ENCODE results near the gene RBM20. TPM values are rescaled to one million over a fixed set of nuclear protein-coding genes. Genes with fewer than 3 reads are reported as not detected.

Gene RBM20
- total and polyA plus RNA-seq, 2 of the 13 experiments (the other 11 are each of a cell fraction or from before 2014, with no cell fraction given): 0.02 to 0.22 TPM

GRCh38 chr10:110824660-110825059 lies 180.5 kb downstream of the RBM20 start (continued):
- no peak for TF ChIP-seq GPBP1L1 (CRISPR knock-in tag; IDR thresholded peaks at IDR 0.05)
- TF ChIP-seq ELK4 (CRISPR knock-in tag; IDR thresholded peaks at IDR 0.05; ENCODE audit: borderline replicate concordance): no peak
- TF ChIP-seq TOE1 (CRISPR knock-in tag; IDR thresholded peaks at IDR 0.05): no peak

GRCh38 chr10:110825508-110825907 lies 181.4 kb downstream of the RBM20 start:
- H3K27me3 ChIP-seq (ENCODE audit: control insufficient read depth in 1 of 2, insufficient read depth in 2 of 2, low read length in 2 of 2): no peaks in the 10 kb centered on the region; a peak in 1 of 5 replicates
- FAIRE-seq (no peak), ATAC-seq (no peak), DNase-seq (ENCODE audit: low spot score) (no peak)
- no TSS peak for BruUV-seq (replicated peaks)
- H4K20me1 ChIP-seq (ENCODE audit: insufficient read depth, low read length): no peaks in the 10 kb centered on the region
- no peaks in the 10 kb centered on the region for H3K79me2 ChIP-seq (ENCODE audit: insufficient read depth, low read length)
- intact Hi-C loops (cut with micrococcal nuclease; ENCODE audit: unreplicated experiment) (no loop called here), in situ Hi-C loops (cut with HindIII; ENCODE audit: extremely low pct_ligation_motif_present, low pct_unique_long_range_greater_than_20kb) (no loop called here)
- H3K4me2 ChIP-seq (ENCODE audit: low read depth, low read length): no peak overlapping the region
- no peak overlapping the region for H2AFZ ChIP-seq (ENCODE audit: low read length)
- ChIA-PET CTCF (ENCODE audit: low intra/inter-chr PET ratio, low total read pairs) (no interaction called here), POLR2A (interaction anchor here (0.9 kb wide), 1 partner anchor 59 kb away, joined by 3 read pairs; no protein-coding TSS in a partner anchor)
- no peaks in the 10 kb centered on the region for H3K9me3 ChIP-seq (ENCODE audit: low read length)
- H3K9ac ChIP-seq (ENCODE audit: insufficient read depth, low read depth, low read length): no peak overlapping the region
- no peak for TF ChIP-seq ZNF367 (CRISPR knock-in tag; IDR thresholded peaks at IDR 0.05; ENCODE audit: borderline replicate concordance)
- TF ChIP-seq MBNL3 (CRISPR knock-in tag; conservative IDR thresholded peaks at IDR 0.05): no peak
- no peak for TF ChIP-seq ZFP36L1 (CRISPR knock-in tag; IDR thresholded peaks at IDR 0.05)
- TF ChIP-seq EHMT2 (IDR thresholded peaks at IDR 0.05; ENCODE audit: borderline replicate concordance, low read depth, low read length): no peak
- no peak for TF ChIP-seq ELF4 (CRISPR knock-in tag; IDR thresholded peaks at IDR 0.05; ENCODE audit: borderline replicate concordance)
- TF ChIP-seq HHEX (CRISPR knock-in tag; IDR thresholded peaks at IDR 0.05): no peak
- TF ChIP-seq CBX1 (IDR thresholded peaks at IDR 0.05; ENCODE audit: low read depth): no peak
- TF ChIP-seq PRDM4 (CRISPR knock-in tag; IDR thresholded peaks at IDR 0.05; ENCODE audit: borderline replicate concordance): no peak
- no peak for TF ChIP-seq NR2F2 (IDR thresholded peaks at IDR 0.05; ENCODE audit: borderline replicate concordance, low read depth)
- TF ChIP-seq YEATS2 (CRISPR knock-in tag; IDR thresholded peaks at IDR 0.05; ENCODE audit: borderline replicate concordance): no peak
- TF ChIP-seq HBP1 (CRISPR knock-in tag; IDR thresholded peaks at IDR 0.05; ENCODE audit: low read depth): no peak
- TF ChIP-seq NFIB (CRISPR knock-in tag; IDR thresholded peaks at IDR 0.05; ENCODE audit: borderline replicate concordance): no peak
- no peak for TF ChIP-seq NKX3-1 (CRISPR knock-in tag; IDR thresholded peaks at IDR 0.05)
- no peak for TF ChIP-seq MED8 (CRISPR knock-in tag; IDR thresholded peaks at IDR 0.05; ENCODE audit: insufficient replicate concordance)
- TF ChIP-seq SP1 (IDR thresholded peaks at IDR 0.05): no peak
- TF ChIP-seq SP1 (CRISPR knock-in tag; IDR thresholded peaks at IDR 0.05): no peak
- no peak for TF ChIP-seq YEATS4 (CRISPR knock-in tag; IDR thresholded peaks at IDR 0.05; ENCODE audit: borderline replicate concordance)
- 71% methylated on average over 1 of the region's 1 CpG for WGBS (ENCODE audit: low lambda C conversion rate)
- H3K4me1 ChIP-seq (ENCODE audit: insufficient read depth, low read length): peaks cover 68% of the 10 kb centered on the region
- no peak overlapping the region for H3K4me3 ChIP-seq (replicated peaks in 1 of 3; ENCODE audit: insufficient read depth in 1 of 3, low read depth in 2 of 3, low read length in 3 of 3)
- no peak overlapping the region for H3K27ac ChIP-seq (ENCODE audit: extremely low read length, insufficient read depth, low read length)
- H3K36me3 ChIP-seq (replicated peaks in 1 of 2; ENCODE audit: control insufficient read depth in 1 of 2, insufficient read depth in 2 of 2, low read length in 2 of 2): no peaks in the 10 kb centered on the region
